ENCODE measurements around the gene PLG. TPM values are rescaled to one million over a fixed set of nuclear protein-coding genes. Genes with fewer than 3 reads are reported as not detected.

Gene PLG
- total and polyA plus RNA-seq, 9 donors, result 0.40 to 3.8 (median 2.8) TPM

DNA sequence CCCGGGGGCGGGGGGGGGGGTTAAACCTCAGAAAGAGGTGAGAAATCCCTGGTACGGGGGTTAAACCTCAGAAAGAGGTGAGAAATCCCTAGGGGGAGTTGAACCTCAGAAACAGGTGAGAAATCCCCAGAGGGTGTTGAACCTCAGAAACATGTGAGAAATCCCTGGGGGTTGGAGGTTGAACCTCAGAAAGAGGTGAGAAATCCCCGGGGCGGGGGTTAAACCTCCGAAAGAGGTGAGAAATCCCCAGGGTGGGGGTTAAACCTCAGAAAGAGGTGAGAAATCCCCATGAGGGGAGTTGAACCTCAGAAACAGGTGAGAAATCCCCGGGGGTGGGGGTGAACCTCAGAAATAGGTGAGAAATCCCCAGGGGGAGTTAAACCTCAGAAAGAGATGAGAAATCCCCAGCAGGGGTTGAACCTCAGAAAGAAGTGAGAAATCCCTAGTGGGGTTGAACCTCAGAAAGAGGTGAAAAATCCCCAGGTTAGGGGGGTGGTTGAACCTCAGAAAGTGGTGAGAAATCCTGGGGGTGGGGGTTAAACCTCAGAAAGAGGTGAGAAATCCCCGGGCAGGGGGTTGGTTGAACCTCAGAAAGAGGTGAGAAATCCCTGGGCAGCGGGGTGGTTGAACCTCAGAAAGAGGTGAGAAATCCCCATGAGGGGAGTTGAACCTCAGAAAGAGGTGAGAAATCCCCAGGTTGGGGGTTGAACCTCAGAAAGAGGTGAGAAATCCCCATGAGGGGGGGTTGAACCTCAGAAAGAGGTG, 87.4 kb downstream of the PLG start:
- Histone ChIP-seq H3K4me3 (ENCODE audit: low read length) (no peak overlapping the region), H3K27me3 (ENCODE audit: control insufficient read depth, insufficient read depth, low read length) (no peaks in the 10 kb centered on the region), H3K27ac (ENCODE audit: low read length) (no peak overlapping the region), H3K36me3 (ENCODE audit: control insufficient read depth, insufficient read depth, low read length) (no peaks in the 10 kb centered on the region), H3K4me1 (ENCODE audit: control insufficient read depth, insufficient read depth, low read length) (no peaks in the 10 kb centered on the region), H3K9me3 (replicated peaks; ENCODE audit: control insufficient read depth, low read depth, low read length) (no peaks in the 10 kb centered on the region)
- 60% methylated on average over 1 of the region's 9 CpGs for WGBS (ENCODE audit: insufficient coverage)
- DNase-seq, result no peak

DNA sequence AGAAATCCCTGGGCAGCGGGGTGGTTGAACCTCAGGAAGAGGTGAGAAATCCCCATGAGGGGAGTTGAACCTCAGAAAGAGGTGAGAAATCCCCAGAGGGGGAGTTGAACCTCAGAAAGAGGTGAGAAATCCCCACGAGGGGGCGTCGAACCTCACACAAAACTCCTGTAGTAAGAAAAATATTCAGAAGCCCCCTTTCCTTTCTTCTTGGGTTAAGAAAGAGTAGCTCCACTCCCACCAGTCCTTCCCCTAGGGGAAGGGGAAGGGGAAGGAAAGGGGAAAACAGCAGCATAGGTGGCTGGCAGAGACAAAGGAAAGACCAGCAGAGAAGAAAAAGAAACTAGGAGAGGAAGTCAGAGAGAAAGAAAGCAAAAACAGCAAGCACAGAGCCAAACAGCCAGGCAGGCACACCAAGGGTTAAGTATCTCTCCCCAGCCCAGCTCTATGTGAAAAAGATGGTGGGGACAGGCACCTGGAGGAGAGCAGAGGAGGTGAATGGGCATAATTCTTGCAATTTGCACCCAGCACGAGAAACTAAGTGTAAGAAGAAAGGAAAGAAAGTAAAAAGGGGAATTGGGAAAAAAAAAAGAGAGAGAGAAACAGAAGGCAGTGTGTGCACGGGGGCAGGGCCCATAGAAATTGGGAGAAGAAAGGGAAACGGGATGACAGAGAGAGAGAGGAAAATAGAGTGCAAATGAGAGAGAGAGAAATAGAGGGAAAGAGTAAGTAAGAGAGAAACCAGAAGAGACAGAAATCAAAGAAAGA, 88.2 kb downstream of the PLG start:
- WGBS (ENCODE audit: insufficient coverage), result 12% methylated on average over 3 of the region's 7 CpGs
- Histone ChIP-seq H3K4me3 (ENCODE audit: low read length) (no peak overlapping the region), H3K27ac (ENCODE audit: low read length) (no peak overlapping the region), H3K4me1 (ENCODE audit: control insufficient read depth, insufficient read depth, low read length) (no peaks in the 10 kb centered on the region), H3K27me3 (ENCODE audit: control insufficient read depth, insufficient read depth, low read length) (no peaks in the 10 kb centered on the region), H3K9me3 (replicated peaks; ENCODE audit: control insufficient read depth, low read depth, low read length) (no peaks in the 10 kb centered on the region), H3K36me3 (ENCODE audit: control insufficient read depth, insufficient read depth, low read length) (no peaks in the 10 kb centered on the region)
- no peak for DNase-seq

DNA sequence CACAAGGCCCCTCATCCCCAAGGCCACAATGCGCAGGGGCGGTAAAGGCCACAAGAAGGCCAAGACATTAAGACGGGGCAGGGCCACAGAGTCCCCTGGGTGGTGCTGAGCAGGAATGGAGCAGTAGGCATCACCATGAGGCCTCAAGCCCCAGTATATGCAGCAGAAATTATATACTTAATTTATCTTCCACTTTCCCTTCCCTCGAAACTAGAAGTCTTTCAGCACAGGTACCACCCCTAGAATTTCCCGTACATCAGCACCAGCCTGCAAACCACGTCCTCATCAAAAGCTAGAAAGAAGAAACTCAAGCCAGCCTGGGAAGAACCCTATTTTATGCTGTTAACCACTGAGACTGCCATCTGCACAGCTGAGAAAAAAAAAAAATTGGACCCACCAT, 89.4 kb downstream of the PLG start:
- Histone ChIP-seq H3K9me3 (replicated peaks; ENCODE audit: control insufficient read depth, low read depth, low read length) (no peaks in the 10 kb centered on the region), H3K27me3 (ENCODE audit: control insufficient read depth, insufficient read depth, low read length) (no peaks in the 10 kb centered on the region), H3K27ac (ENCODE audit: low read length) (no peak overlapping the region), H3K36me3 (ENCODE audit: control insufficient read depth, insufficient read depth, low read length) (no peaks in the 10 kb centered on the region), H3K4me3 (ENCODE audit: low read length) (no peak overlapping the region), H3K4me1 (ENCODE audit: control insufficient read depth, insufficient read depth, low read length) (no peaks in the 10 kb centered on the region)
- whole genome bisulfite sequencing (ENCODE audit: insufficient coverage), result 93% methylated on average over 5 of the region's 6 CpGs
- DNase-seq, result no peak

DNA sequence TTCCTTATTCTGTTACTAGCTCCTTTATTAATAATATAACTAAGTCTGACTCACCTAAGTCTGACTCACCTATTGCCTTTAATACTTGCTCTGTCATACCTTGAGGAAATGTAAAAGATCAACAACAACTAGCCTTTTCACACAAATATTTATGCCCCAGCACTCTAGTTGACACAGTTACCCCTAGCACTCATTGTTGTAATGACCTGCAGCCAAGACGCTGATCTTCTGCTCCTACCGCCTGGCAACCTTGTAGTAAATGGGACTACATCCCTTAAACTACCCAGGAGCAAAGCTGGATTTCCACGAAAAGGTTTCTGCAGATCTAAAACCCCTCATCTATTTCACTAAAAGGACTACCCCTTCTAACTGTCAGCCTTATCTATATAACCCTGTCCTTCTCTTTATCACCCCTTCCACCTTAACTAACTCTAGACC, 90.0 kb downstream of the PLG start:
- no peaks in the 10 kb centered on the region for H3K9me3 ChIP-seq (replicated peaks; ENCODE audit: control insufficient read depth, low read depth, low read length)
- no peaks in the 10 kb centered on the region for H3K4me1 ChIP-seq (ENCODE audit: control insufficient read depth, insufficient read depth, low read length)
- 89% methylated on average over 2 of the region's 3 CpGs for WGBS (ENCODE audit: insufficient coverage)
- H3K27me3 ChIP-seq (ENCODE audit: control insufficient read depth, insufficient read depth, low read length), result no peaks in the 10 kb centered on the region
- H3K4me3 ChIP-seq (ENCODE audit: low read length), result no peak overlapping the region
- H3K27ac ChIP-seq (ENCODE audit: low read length), result no peak overlapping the region
- H3K36me3 ChIP-seq (ENCODE audit: control insufficient read depth, insufficient read depth, low read length), result no peaks in the 10 kb centered on the region
- DNase-seq, result no peak

DNA sequence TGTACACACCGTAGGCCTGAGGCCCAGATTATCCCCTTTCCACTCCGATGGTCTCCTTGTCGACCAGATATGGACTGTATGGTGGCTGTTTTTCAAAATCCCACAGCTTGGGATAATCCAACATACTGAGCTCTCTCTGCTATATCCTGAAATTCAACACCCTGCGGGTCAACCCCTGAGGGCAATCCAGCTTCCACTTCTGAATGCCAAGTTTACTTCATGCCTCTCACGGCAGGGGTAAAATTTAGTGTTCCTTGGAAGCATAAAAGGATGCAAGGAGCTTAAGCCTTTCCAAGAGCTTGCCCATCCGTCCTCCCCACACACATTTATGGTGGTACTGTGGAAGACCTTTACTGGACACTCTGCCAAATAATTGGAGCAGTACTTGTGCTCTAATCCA, 90.7 kb downstream of the PLG start:
- no peak overlapping the region for H3K4me3 ChIP-seq (ENCODE audit: low read length)
- H3K27ac ChIP-seq (ENCODE audit: low read length), result no peak overlapping the region
- H3K4me1 ChIP-seq (ENCODE audit: control insufficient read depth, insufficient read depth, low read length), result no peaks in the 10 kb centered on the region
- no peak for DNase-seq
- WGBS (ENCODE audit: insufficient coverage), result 40% methylated on average over 1 of the region's 6 CpGs
- H3K9me3 ChIP-seq (replicated peaks; ENCODE audit: control insufficient read depth, low read depth, low read length), result no peaks in the 10 kb centered on the region
- H3K27me3 ChIP-seq (ENCODE audit: control insufficient read depth, insufficient read depth, low read length), result no peaks in the 10 kb centered on the region
- H3K36me3 ChIP-seq (ENCODE audit: control insufficient read depth, insufficient read depth, low read length), result no peaks in the 10 kb centered on the region

DNA sequence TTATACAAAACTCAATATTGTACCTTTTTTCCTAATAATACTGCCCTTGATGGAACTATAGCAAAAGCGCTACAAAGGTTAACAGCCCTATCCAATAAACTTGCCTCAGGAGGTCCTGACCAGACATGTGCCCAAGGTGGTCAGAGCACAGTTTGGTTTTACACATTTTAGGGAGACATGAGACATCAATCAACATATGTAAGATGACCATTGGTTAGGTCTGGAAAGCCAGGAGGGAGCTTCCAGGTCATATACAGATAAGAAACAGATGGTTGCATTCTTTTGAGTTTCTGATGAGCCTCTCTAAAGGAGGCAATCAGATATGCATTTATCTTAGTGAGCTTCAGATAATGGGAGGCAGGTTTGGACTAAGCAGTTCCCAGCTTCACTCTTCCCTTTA, 91.6 kb downstream of the PLG start:
- Histone ChIP-seq H3K27me3 (ENCODE audit: control insufficient read depth, insufficient read depth, low read length) (no peaks in the 10 kb centered on the region), H3K9me3 (replicated peaks; ENCODE audit: control insufficient read depth, low read depth, low read length) (peaks cover 1% of the 10 kb centered on the region), H3K4me1 (ENCODE audit: control insufficient read depth, insufficient read depth, low read length) (no peaks in the 10 kb centered on the region), H3K4me3 (ENCODE audit: low read length) (no peak overlapping the region), H3K36me3 (ENCODE audit: control insufficient read depth, insufficient read depth, low read length) (no peaks in the 10 kb centered on the region), H3K27ac (ENCODE audit: low read length) (no peak overlapping the region)
- WGBS (ENCODE audit: insufficient coverage), result no CpG with 5 or more reads among the region's 1 CpG
- no peak for DNase-seq

DNA sequence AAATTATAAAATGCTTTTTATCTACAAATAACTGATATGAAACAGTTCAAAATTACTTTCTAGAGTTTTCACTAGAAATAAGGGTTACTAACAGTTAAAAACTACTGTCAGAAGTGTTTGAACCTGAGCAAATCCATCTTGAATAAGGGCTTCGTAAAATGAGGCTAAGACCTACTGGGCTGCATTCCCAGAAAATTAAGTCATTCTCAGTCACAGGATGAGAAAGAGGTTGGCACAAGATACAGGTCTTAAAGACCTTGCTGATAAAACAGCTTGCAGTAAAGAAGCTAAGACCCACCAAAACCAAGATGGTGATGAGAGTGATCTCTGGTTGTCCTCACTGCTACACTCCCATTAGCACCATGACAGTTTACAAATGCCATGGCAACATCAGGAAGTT, 93.7 kb downstream of the PLG start:
- DNase-seq, result no peak
- Histone ChIP-seq H3K36me3 (ENCODE audit: control insufficient read depth, insufficient read depth, low read length) (no peaks in the 10 kb centered on the region), H3K27ac (ENCODE audit: low read length) (no peak overlapping the region), H3K4me1 (ENCODE audit: control insufficient read depth, insufficient read depth, low read length) (no peaks in the 10 kb centered on the region), H3K4me3 (ENCODE audit: low read length) (no peak overlapping the region), H3K9me3 (replicated peaks; ENCODE audit: control insufficient read depth, low read depth, low read length) (peaks cover 2% of the 10 kb centered on the region), H3K27me3 (ENCODE audit: control insufficient read depth, insufficient read depth, low read length) (no peaks in the 10 kb centered on the region)
- WGBS (ENCODE audit: insufficient coverage), result no CpG with 5 or more reads among the region's 1 CpG

DNA sequence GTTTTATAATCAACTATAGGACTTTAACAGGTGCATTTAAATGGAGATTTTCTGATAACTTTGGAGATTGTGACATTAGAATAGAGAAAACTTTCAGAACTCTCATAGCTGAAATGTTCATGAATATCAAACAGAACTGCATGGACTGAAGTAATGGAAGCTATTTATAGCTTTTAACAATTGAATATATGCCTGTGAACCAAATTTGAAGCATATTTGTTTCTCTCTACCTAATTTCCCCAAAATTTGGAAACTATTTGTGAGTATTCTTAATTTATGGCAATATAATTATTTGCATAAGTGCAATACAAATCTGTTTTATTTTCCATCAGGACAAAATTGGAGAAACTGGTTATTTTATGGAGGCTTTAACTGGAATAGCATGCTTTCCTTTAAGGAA, 96.6 kb downstream of the PLG start:
- H3K27ac ChIP-seq (ENCODE audit: low read length), result no peak overlapping the region
- no peak for DNase-seq
- H3K36me3 ChIP-seq (ENCODE audit: control insufficient read depth, insufficient read depth, low read length), result no peaks in the 10 kb centered on the region
- H3K4me3 ChIP-seq (ENCODE audit: low read length), result no peak overlapping the region
- no peaks in the 10 kb centered on the region for H3K27me3 ChIP-seq (ENCODE audit: control insufficient read depth, insufficient read depth, low read length)
- H3K9me3 ChIP-seq (replicated peaks; ENCODE audit: control insufficient read depth, low read depth, low read length), result peaks cover 2% of the 10 kb centered on the region
- no peaks in the 10 kb centered on the region for H3K4me1 ChIP-seq (ENCODE audit: control insufficient read depth, insufficient read depth, low read length)

DNA sequence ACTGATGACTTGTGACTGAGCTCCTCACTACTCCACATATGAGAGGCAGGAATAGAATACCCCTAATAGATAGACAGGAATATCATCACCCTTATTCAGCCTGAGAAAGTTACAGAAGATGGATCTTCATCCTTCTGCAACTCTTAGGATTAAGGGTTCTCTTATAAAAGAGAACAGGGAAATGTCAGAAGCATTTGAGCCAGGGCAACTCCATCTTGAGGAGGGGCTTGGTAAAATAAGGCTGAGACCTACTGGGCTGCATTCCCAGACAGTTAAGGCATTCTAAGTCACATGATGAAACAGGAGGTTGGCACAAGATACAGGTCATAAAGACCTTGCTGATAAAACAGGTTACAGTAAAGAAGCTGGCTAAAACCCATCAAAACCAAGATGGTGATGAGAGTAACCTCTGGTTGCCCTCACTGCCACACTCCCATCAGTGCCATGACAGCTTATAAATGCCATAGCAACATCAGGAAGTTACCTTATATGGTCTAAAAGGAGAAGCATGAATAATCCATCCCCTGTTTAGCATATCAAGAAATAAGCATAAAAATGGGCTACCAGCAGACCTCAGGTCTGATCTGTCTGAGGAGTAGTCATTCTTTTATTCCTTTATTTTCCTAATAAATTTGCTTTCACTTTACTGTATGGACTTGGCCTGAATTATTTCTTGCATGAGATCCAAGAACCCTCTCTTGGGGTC, 97.9 kb downstream of the PLG start:
- Histone ChIP-seq H3K4me1 (ENCODE audit: control insufficient read depth, insufficient read depth, low read length) (no peaks in the 10 kb centered on the region), H3K9me3 (replicated peaks; ENCODE audit: control insufficient read depth, low read depth, low read length) (peaks cover 2% of the 10 kb centered on the region), H3K27ac (ENCODE audit: low read length) (no peak overlapping the region), H3K27me3 (ENCODE audit: control insufficient read depth, insufficient read depth, low read length) (no peaks in the 10 kb centered on the region), H3K4me3 (ENCODE audit: low read length) (no peak overlapping the region), H3K36me3 (ENCODE audit: control insufficient read depth, insufficient read depth, low read length) (no peaks in the 10 kb centered on the region)
- no peak for DNase-seq

DNA sequence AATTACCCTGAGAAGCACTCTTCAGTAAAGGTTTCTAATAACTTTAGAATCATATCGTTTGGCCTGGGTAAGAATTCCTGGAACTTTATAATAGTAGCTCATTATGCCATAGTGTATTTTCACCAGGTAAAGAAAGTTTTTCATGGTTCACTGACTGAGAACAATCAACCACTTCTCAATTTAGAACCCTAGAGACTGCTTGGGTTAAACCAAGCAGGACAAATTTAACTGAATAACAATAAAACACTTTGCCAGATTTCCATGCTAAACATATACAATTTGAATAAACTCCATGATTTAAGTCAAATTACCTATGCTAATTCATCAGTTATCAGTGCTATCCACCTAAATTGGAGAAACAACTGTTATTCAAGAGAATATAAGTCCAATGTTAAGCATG, 99.4 kb downstream of the PLG start:
- DNase-seq, result no peak
- Histone ChIP-seq H3K36me3 (ENCODE audit: control insufficient read depth, insufficient read depth, low read length) (no peaks in the 10 kb centered on the region), H3K27ac (ENCODE audit: low read length) (no peak overlapping the region), H3K4me1 (ENCODE audit: control insufficient read depth, insufficient read depth, low read length) (no peaks in the 10 kb centered on the region), H3K4me3 (ENCODE audit: low read length) (no peak overlapping the region), H3K9me3 (replicated peaks; ENCODE audit: control insufficient read depth, low read depth, low read length) (peaks cover 2% of the 10 kb centered on the region), H3K27me3 (ENCODE audit: control insufficient read depth, insufficient read depth, low read length) (no peaks in the 10 kb centered on the region)
- no CpG with 5 or more reads among the region's 1 CpG for WGBS (ENCODE audit: insufficient coverage)

Measured in muscle of leg (tissue), 11 donors.